Measurements from ENCODE around the gene CRISPLD2.

CRISPLD2 gene

DNA sequence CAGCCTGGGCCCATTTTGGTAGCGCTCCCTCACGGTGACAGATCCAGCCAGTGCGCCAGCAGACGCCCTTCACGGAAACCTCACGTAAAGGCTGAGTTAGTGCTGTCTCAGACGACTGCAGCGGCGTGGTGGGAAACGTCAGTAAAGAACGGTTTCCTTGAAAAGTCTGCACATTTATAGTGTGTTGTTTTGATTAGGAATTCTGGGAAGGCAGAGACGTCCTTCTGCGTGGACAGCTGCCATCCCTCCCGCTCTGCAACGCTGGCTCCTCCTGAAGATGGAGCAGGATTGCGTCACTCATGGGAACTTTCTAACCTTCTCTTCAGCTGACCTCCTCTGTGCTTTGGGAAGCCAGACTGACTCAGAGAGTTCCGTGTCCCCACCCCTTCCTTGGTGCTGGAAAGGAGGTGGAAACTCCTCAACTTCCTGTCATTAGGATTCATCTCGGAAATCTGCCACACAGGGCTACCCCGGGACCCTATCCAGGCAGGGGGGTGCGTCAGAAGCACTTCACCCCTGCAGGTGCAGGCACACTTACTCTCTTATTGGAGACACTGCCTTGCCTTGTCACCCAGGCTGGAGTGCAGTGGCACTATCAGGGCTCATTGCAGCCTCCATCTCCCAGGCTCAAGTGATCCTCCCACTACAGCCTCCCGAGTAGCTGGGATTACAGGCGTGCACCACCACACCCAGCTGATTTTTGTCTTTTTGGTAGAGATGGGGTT lies 24.3 kb upstream of the CRISPLD2 start:
- H3K4me3 ChIP-seq (ENCODE audit: low read depth, low read length), result no peak overlapping the region
- DNase-seq (ENCODE audit: low read depth), result no peak
- no peak for TF ChIP-seq CTCF (IDR thresholded peaks at IDR 0.05; ENCODE audit: low read depth, low read length, missing control alignments)

DNA sequence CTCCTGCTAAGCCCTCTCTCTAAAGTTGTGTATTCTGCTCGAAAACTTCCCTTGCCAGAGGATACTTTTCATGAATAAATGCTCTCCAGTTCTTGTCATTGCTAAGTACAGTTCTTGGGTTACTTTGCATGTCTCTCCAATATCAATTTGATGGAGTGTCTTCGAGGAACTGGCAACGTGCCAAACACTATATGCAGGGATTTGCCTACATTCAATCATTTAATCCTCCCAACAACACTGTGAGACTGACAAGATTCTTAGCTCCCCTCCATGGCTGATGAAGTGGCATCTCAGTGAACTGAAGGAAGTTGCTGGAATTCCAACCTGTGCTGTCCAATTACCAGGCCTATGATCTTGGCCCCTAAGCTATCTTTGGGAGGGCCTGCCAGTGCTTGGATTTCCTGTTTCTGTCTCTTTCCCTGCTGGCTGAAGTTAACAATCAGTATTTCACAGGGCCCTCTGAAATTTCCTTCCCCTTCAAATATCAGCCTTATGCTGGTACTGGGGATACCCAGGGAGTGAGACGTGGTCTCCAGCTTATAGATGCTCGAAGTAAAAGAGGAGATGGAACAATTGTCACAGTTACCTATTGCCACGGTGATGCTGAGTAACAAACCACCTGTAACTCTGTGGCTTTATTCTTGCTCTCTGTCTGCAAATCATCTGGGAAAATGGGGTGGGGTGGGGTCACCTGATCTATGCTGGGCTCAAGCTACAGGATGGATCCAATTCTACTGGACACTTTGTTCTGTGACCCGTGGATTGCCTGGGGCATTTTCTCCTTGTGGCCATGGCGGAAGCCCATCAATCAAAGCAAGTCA lies 19.4 kb upstream of the CRISPLD2 start:
- H3K4me3 ChIP-seq (ENCODE audit: low read depth, low read length), result no peak overlapping the region
- no peak for TF ChIP-seq CTCF (IDR thresholded peaks at IDR 0.05; ENCODE audit: low read depth, low read length, missing control alignments)
- DNase-seq (ENCODE audit: low read depth), result no peak

GRCh38 chr16:84803146-84803545 lies 16.6 kb upstream of the CRISPLD2 start:
- no peak for DNase-seq (ENCODE audit: low read depth)
- no peak overlapping the region for H3K4me3 ChIP-seq (ENCODE audit: low read depth, low read length)
- no peak for TF ChIP-seq CTCF (IDR thresholded peaks at IDR 0.05; ENCODE audit: low read depth, low read length, missing control alignments)

DNA sequence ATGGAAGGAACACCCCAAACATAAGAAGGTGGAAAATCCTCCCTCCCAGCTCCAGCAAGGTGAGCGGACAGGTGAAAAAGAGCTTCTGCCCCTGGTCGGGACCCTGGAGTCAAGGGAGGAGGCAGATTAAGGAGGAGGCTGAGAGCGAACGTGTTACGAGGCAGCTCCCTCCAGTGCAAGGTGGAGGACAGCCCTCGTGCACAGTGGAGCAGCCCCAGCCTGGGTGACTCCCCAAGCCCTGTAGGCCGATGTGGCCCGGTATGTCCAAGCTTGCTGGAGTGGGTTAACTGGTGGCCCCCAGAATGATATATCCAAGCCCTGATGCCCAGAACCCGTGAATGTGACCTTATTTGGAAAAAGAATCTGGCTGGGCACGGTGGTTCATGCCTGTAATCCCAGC lies 15.5 kb upstream of the CRISPLD2 start:
- DNase-seq (ENCODE audit: low read depth), result no peak
- TF ChIP-seq CTCF (IDR thresholded peaks at IDR 0.05; ENCODE audit: low read depth, low read length, missing control alignments), result no peak
- H3K4me3 ChIP-seq (ENCODE audit: low read depth, low read length), result no peak overlapping the region

DNA sequence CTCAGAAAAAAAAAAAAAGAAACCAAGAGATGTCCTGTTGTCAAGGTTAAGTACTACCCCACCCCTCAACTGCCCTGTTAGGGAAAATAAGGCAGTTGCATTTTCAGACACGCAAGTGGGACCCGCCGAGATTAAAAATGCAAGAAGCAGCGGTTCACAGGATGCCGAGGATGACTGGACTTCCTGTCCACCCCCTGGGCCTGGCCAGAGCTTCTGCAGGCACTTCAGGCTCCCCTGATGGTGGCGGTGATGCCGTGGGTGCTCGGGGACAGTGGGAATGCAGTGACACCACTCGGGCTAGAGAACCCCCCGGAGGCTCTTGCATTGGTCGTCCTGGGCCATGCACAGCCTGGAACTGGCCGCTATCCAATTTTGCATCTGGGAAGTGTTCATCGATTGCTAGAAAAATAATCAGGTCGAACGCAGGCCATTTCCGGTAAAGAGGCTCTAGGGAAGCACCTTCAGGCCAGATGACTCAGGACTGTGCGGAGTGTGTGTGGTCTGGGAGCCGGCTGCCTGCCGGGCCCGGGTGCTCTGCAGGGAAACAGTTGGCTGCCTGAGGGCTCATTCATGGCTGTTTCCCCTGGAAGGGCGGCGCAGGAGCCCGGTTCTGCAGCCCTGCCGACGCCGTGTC lies 13.4 kb upstream of the CRISPLD2 start:
- no peak for DNase-seq (ENCODE audit: low read depth)
- H3K4me3 ChIP-seq (ENCODE audit: low read depth, low read length), result no peak overlapping the region
- no peak for TF ChIP-seq CTCF (IDR thresholded peaks at IDR 0.05; ENCODE audit: low read depth, low read length, missing control alignments)

GRCh38 chr16:84806890-84807258 lies 12.9 kb upstream of the CRISPLD2 start:
- TF ChIP-seq CTCF (IDR thresholded peaks at IDR 0.05; ENCODE audit: low read depth, low read length, missing control alignments), result no peak
- no peak for DNase-seq (ENCODE audit: low read depth)
- no peak overlapping the region for H3K4me3 ChIP-seq (ENCODE audit: low read depth, low read length)
